B cell (primary cell): ENCODE data around the gene TSPAN31.

Experiments used
- CTCF ChIP-seq: fragments of 200-600 bp; IDR thresholded peaks from one replicate; pipeline ENCODE4 v1.8.0; 2022; ENCODE audit warnings: antibody characterized with exemption, mild to moderate bottlenecking
- EZH2 ChIP-seq: IDR thresholded peaks from 2 replicates; pipeline ENCODE4 v1.6.1; 2012; ENCODE audit warnings: borderline replicate concordance, low read depth, mild to moderate bottlenecking, moderate library complexity, low read length; ENCODE audit not compliant: insufficient read depth, poor library complexity, severe bottlenecking

GRCh38 chr12:57722716-57723629 lies 21.9 kb upstream of the TSPAN31 start:
- TF ChIP-seq CTCF, result no peak
- no peak for TF ChIP-seq EZH2
